ENCODE results near the gene SWSAP1. TPM values are rescaled to one million over a fixed set of nuclear protein-coding genes. Genes with fewer than 3 reads are reported as not detected.

The SWSAP1 gene
- total and polyA plus RNA-seq, 2 of the 4 experiments (the other 2 are of a cell fraction) = 0.36 to 1.6 TPM

- Histone ChIP-seq H3K4me3 (ENCODE audit: insufficient read depth, low read depth, low read length) (no peak overlapping the region), H3K79me1 (ENCODE audit: low read depth in 1 of 2, low read length in 2 of 2) (peaks cover 13 to 23% of the 10 kb centered on the region in 2 experiments), H3K4ac (ENCODE audit: low read depth, low read length) (no peak overlapping the region), H4K20me1 (ENCODE audit: insufficient read depth, low read length) (peaks cover 16% of the 10 kb centered on the region), H3K4me1 (ENCODE audit: control insufficient read depth, insufficient read depth, low read length) (peaks cover 8% of the 10 kb centered on the region), H3K23ac (ENCODE audit: low read depth, low read length) (no peak overlapping the region), H2AK5ac (ENCODE audit: low read depth, low read length) (no peak overlapping the region), H2BK20ac (ENCODE audit: low read depth, low read length) (no peak overlapping the region), H3K56ac (ENCODE audit: extremely low read depth, insufficient read depth, low read length) (no peak overlapping the region), H2BK5ac (ENCODE audit: low read depth, low read length, poor library complexity, severe bottlenecking) (no peak overlapping the region), H4K91ac (ENCODE audit: insufficient read depth, low read depth, low read length) (no peak overlapping the region), H2AFZ (replicated peaks; ENCODE audit: low read length, poor library complexity) (no peak overlapping the region), H2BK15ac (ENCODE audit: low read depth, low read length) (no peak overlapping the region), H3K4me2 (ENCODE audit: low read depth, low read length) (no peak overlapping the region), H2AK9ac (replicated peaks; ENCODE audit: low read depth, low read length, poor library complexity) (no peak overlapping the region), H4K5ac (ENCODE audit: low read depth, low read length) (no peak overlapping the region), H3K18ac (ENCODE audit: low read depth, low read length) (no peak overlapping the region), H4K8ac (ENCODE audit: low read depth in 2 of 2, low read length in 2 of 2) (no peak overlapping the region), H3K27me3 (ENCODE audit: control insufficient read depth, insufficient read depth, low read length) (no peaks in the 10 kb centered on the region), H3K9me3 (ENCODE audit: control insufficient read depth, insufficient read depth, low read length) (no peaks in the 10 kb centered on the region), H3K9ac (ENCODE audit: low read depth, low read length) (no peak overlapping the region), H3K36me3 (ENCODE audit: control insufficient read depth, insufficient read depth, low read length) (peaks cover 30% of the 10 kb centered on the region), H2BK120ac (ENCODE audit: low read depth, low read length) (no peak overlapping the region), H3K14ac (replicated peaks; ENCODE audit: low read depth, low read length) (no peak overlapping the region), H3K27ac (ENCODE audit: insufficient read depth, low read length) (no peak overlapping the region), H3K9me1 (ENCODE audit: insufficient read depth, low read length) (peaks cover 21% of the 10 kb centered on the region)
- ChIA-PET POLR2A (ENCODE audit: unreplicated experiment) (no interaction called here), CTCF (no interaction called here)
- DNase-seq (no peak), ATAC-seq (ENCODE audit: low read depth) (no peak)
- TF ChIP-seq POLR2A (IDR thresholded peaks at IDR 0.05; ENCODE audit: low read depth, low read length) (no peak), RCOR1 (IDR thresholded peaks at IDR 0.05; ENCODE audit: insufficient replicate concordance, low read length) (no peak), FOS (IDR thresholded peaks at IDR 0.05; ENCODE audit: low read depth, low read length) (no peak), NFE2L2 (IDR thresholded peaks at IDR 0.05; ENCODE audit: low read depth, low read length) (no peak), CTCF (conservative IDR thresholded peaks at IDR 0.05; ENCODE audit: low read depth, low read length) (no peak), MAZ (IDR thresholded peaks at IDR 0.05; ENCODE audit: borderline replicate concordance, low read depth, low read length) (no peak), SMC3 (IDR thresholded peaks at IDR 0.05; ENCODE audit: low read depth, low read length) (no peak), RAD21 (IDR thresholded peaks at IDR 0.05; ENCODE audit: low read length) (no peak), BHLHE40 (IDR thresholded peaks at IDR 0.05; ENCODE audit: low read depth, low read length) (no peak), USF2 (IDR thresholded peaks at IDR 0.05; ENCODE audit: low read depth, low read length) (no peak), CEBPB (IDR thresholded peaks at IDR 0.05; ENCODE audit: low read depth, low read length) (no peak), ELK1 (IDR thresholded peaks at IDR 0.05; ENCODE audit: borderline replicate concordance, low read depth, low read length) (no peak), RFX5 (IDR thresholded peaks at IDR 0.05; ENCODE audit: low read depth, low read length) (no peak)
- dilution Hi-C loops (cut with HindIII; ENCODE audit: low sequenced_read_pairs, unreplicated experiment) (no loop called here), in situ Hi-C loops (cut with MboI; ENCODE audit: low sequenced_read_pairs) (no loop called here), intact Hi-C loops (cut with micrococcal nuclease) (no loop called here)
- BruUV-seq (replicated peaks) = no TSS peak
- no CpG with 5 or more reads among the region's 11 CpGs for WGBS, 2 experiments (ENCODE audit: extremely low coverage in 2 of 2, insufficient read length in 1 of 2)
Measured at GRCh38 chr19:11359421-11359820, 15.0 kb upstream of the SWSAP1 start.

Measured in IMR-90 (cell line).